ENCODE data around the gene PCK2. TPM values are rescaled to one million over a fixed set of nuclear protein-coding genes. Genes with fewer than 3 reads are reported as not detected.
A peak's percentile ranks its signal among the peaks of the same experiment; 100 is the strongest.

Gene PCK2
- total and polyA plus RNA-seq, 2 of the 13 experiments (the other 11 are each of a cell fraction or from before 2014, with no cell fraction given), result 129 to 272 TPM

- TF ChIP-seq FOXA1 (IDR thresholded peaks at IDR 0.05), result 0 out of 2 replicates have a peak, but pooled peaks have one; percentile 32
- no peak for TF ChIP-seq FOXA1 (CRISPR knock-in tag; IDR thresholded peaks at IDR 0.05)
- peak; percentile 35; the same call in 1 of the 2 replicates for TF ChIP-seq ZNF253 (CRISPR knock-in tag; IDR thresholded peaks at IDR 0.05; ENCODE audit: borderline replicate concordance)
- peak; percentile 2; the same call in 1 of the 2 replicates for TF ChIP-seq THAP9 (CRISPR knock-in tag; IDR thresholded peaks at IDR 0.05; ENCODE audit: borderline replicate concordance)
- 0 out of 2 replicates have a peak, but pooled peaks have one; percentile 56 for TF ChIP-seq KDM2A (CRISPR knock-in tag; IDR thresholded peaks at IDR 0.05; ENCODE audit: borderline replicate concordance, low read depth)
- no peak for TF ChIP-seq ZNF850 (CRISPR knock-in tag; conservative IDR thresholded peaks at IDR 0.05)
- 0 out of 2 replicates have a peak, but pooled peaks have one; percentile 5 for TF ChIP-seq ZNF749 (CRISPR knock-in tag; IDR thresholded peaks at IDR 0.05; ENCODE audit: borderline replicate concordance)
- peak; percentile 87 for TF ChIP-seq ZKSCAN5 (CRISPR knock-in tag; IDR thresholded peaks at IDR 0.05)
- TF ChIP-seq ZMYM4 (CRISPR knock-in tag; IDR thresholded peaks at IDR 0.05), result no peak
- TF ChIP-seq, protein P1, sequence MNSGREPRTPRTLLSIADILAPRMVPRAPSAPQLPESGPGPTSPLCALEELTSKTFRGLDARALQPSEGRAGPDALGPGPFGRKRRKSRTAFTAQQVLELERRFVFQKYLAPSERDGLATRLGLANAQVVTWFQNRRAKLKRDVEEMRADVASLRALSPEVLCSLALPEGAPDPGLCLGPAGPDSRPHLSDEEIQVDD (CRISPR knock-in tag; IDR thresholded peaks at IDR 0.05; ENCODE audit: borderline replicate concordance), result 0 out of 2 replicates have a peak, but pooled peaks have one; percentile 12
- 0 out of 2 replicates have a peak, but pooled peaks have one; percentile 44 for TF ChIP-seq ARNTL (CRISPR knock-in tag; IDR thresholded peaks at IDR 0.05)
- peak; percentile 47 for TF ChIP-seq TEAD3 (CRISPR knock-in tag; optimal IDR thresholded peaks at IDR 0.05; ENCODE audit: borderline replicate concordance)
- TF ChIP-seq POLR2G (IDR thresholded peaks at IDR 0.05; ENCODE audit: low read depth, low read length), result peak; percentile 12
- peak; percentile 84 for TF ChIP-seq PAF1 (CRISPR knock-in tag; IDR thresholded peaks at IDR 0.05)
- TF ChIP-seq NR2C2 (CRISPR knock-in tag; IDR thresholded peaks at IDR 0.05; ENCODE audit: borderline replicate concordance), result peak; percentile 37; the same call in 1 of the 2 replicates
- peak; percentile 50; the same call in 1 of the 2 replicates for TF ChIP-seq HINFP (CRISPR knock-in tag; IDR thresholded peaks at IDR 0.05; ENCODE audit: low read depth)
- TF ChIP-seq ZNF550 (CRISPR knock-in tag; IDR thresholded peaks at IDR 0.05; ENCODE audit: borderline replicate concordance), result 0 out of 2 replicates have a peak, but pooled peaks have one; percentile 39
- TF ChIP-seq DPF2 (CRISPR knock-in tag; IDR thresholded peaks at IDR 0.05; ENCODE audit: borderline replicate concordance, low read depth), result peak; percentile 38; the same call in 1 of the 2 replicates
- peak; percentile 47; the same call in 1 of the 2 replicates for TF ChIP-seq POLR2AphosphoS2 (IDR thresholded peaks at IDR 0.05; ENCODE audit: low read depth, low read length)
- peak; percentile 19; the same call in 1 of the 2 replicates for TF ChIP-seq RXRA (CRISPR knock-in tag; IDR thresholded peaks at IDR 0.05)
- TF ChIP-seq ETV5 (CRISPR knock-in tag; IDR thresholded peaks at IDR 0.05; ENCODE audit: borderline replicate concordance), result peak; percentile 7; the same call in 1 of the 2 replicates
- TF ChIP-seq SOX6 (IDR thresholded peaks at IDR 0.05), result no peak
- 0 out of 2 replicates have a peak, but pooled peaks have one; percentile 13 for TF ChIP-seq SOX6 (CRISPR knock-in tag; IDR thresholded peaks at IDR 0.05)
- TF ChIP-seq ZNF576 (CRISPR knock-in tag; IDR thresholded peaks at IDR 0.05), result peak; percentile 43
These were observed 42.8 kb downstream of the PCK2 start (continued) for GRCh38 chr14:24136684-24137528.
